NCI-H345 (cell line): Measurements from ENCODE around the gene MGST3.
"Not testable (repeated sequence)": the region's sequence is repeated elsewhere in the genome, so short reads cannot be mapped to it uniquely, and the experiment has no call there.

Experiments used
- DNase-seq: peaks from one replicate; lab custom pipeline; 2025; lab: John Stamatoyannopoulos, UW

MGST3 gene

GRCh38 chr1:165658766-165659580, 27.9 kb downstream of the MGST3 start:
- DNase-seq, result not testable (repeated sequence)

GRCh38 chr1:165659581-165659895, 28.5 kb downstream of the MGST3 start:
- no peak for DNase-seq

GRCh38 chr1:165661703-165662102, 30.7 kb downstream of the MGST3 start:
- DNase-seq, result no peak

DNA sequence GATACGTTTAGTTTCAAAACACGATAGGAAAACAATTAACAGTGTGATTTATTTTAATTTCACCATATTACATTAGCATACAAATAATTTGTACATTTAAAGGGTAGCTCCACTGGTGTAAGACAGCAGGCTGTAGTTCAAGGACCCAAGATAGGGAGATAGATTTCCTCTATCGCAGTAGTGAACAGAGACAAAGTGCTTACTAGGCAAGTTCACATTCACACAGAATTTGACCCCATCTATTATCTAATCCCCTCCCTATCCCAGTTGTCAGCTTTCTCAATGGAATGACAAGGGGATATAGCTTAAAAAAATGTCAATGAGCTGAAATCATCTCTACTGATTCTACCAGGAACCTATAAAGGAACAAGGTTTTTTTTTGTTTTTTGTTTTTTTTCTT, 31.2 kb downstream of the MGST3 start:
- DNase-seq, result no peak

- no peak for DNase-seq
These were observed 35.3 kb downstream of the MGST3 start for GRCh38 chr1:165666152-165666825.

DNA sequence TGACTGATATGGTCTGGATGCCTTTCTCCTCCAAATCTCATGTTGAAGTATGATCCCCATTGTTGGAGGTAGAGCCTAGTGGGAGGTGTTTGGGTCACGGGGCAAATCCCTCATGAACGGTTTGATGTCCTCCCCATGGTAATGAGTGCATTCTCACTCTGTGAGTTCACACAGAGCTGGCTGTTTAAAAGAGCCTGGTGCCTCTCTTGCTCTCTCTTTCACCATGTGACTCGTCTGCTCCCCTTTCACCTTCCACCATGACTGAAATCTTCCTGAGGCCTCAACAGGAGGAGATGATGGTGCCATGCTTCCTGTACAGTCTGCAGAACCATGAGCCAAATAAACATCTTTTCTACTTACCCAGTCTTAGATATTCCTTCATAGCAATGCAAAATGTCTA, 37.1 kb downstream of the MGST3 start:
- DNase-seq, result no peak

GRCh38 chr1:165671526-165671925, 40.5 kb downstream of the MGST3 start:
- no peak for DNase-seq

GRCh38 chr1:165674599-165674998, 43.6 kb downstream of the MGST3 start:
- DNase-seq, result no peak

- DNase-seq, result no peak
These were observed 44.8 kb downstream of the MGST3 start for GRCh38 chr1:165675794-165676193.

GRCh38 chr1:165678509-165678908, 47.5 kb downstream of the MGST3 start:
- DNase-seq, result no peak

DNA sequence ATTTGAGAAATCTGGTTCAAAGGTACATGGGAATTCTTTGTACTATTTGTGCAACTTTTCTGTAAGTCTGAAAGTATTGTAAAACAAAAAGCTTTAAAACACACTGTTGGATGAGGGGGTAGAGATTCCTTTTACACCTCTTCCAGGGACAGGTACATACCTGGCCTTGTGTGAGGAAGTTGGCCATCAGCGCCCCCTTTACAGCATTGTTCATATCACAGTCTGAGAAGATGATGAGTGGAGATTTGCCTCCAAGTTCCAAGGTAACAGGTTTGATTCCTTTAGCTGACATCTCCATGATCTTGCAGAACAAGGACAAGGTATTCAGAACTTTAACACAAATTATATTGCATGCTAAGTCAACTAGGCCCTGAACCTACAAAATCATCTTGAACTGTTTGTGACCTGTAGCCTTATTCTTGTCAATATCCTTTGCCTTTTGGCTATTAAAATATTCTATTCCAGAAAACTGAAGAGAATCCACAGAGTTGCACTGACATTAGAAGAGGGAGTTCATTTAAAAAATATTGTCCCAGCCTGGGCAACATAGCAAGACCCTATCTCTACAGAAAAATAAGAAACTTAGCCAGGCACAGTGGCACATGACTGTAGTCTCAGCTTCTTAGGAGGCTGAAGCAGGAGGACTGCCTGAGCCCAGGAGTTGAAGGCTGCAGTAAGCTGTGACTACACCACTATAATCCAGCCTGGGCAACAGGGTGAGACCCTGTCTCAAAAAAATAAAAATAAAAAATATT, 48.4 kb downstream of the MGST3 start:
- DNase-seq, result no peak

DNA sequence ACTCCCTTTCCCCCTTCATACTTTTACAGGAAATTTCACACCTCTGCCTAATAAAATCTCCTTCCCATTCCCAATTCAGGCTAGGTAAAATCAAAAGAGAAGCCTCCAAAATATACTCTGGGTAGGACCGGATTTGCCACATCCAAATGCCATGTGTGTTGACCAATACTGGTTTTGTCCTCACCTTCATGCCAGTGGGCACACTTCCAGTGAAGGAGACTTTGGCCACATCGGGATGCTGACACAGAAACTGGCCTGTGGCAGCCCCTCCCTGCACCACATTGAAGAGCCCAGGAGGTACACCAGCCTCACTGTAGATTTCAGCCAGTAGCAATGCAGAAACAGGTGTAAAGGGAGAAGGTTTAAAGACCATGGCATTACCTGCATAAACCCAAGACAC, 49.3 kb downstream of the MGST3 start:
- no peak for DNase-seq

GRCh38 chr1:165680773-165681172, 49.7 kb downstream of the MGST3 start:
- DNase-seq, result not testable (repeated sequence)

- DNase-seq, result no peak
These were observed 52.9 kb downstream of the MGST3 start for GRCh38 chr1:165683848-165684485.

- no peak for DNase-seq
These were observed 55.3 kb downstream of the MGST3 start for GRCh38 chr1:165686121-165686970.

DNA sequence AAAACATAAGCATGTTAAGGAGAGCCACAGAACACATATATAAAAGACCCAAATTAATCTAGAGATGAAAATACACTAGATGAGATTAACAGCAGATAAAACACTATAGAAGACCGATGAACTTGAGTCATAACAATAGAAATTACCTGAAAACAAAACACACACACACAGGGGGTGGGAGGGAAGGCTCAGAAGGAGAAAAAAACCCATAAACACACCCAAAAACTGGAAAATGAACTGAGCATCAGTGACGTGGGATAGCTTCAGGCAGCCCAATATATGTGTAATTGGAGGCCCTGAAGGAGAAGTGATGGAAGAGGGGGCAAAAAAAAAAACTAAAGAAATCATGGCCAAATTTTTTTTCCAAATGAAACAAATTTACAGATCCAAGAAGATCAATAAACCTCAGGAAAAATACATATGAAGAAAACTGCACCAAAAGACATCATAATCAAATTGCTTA, 56.0 kb downstream of the MGST3 start:
- no peak for DNase-seq

DNA sequence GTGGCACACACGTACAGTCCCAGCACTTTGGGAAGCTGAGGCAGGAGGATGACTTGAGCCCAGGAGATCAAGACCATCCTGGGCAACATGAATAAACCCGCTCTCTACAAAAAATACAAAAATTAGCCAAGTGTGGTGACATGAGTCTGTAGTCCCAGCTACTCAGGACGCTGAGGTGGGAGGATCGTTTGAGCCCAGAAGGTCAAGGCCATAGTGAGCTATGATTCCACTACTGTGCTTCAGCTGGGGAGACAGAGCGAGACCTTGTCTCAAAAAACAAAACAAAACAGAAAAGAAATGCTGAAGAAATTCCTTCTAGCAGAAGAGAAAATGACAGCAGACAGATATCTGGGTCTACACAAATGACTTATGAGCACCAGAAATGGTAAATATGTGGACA, 57.0 kb downstream of the MGST3 start:
- no peak for DNase-seq

GRCh38 chr1:165695031-165695430, 64.0 kb downstream of the MGST3 start:
- no peak for DNase-seq

- DNase-seq, result no peak
These were observed 65.6 kb downstream of the MGST3 start for GRCh38 chr1:165696625-165697100.

GRCh38 chr1:165697491-165697880, 66.5 kb downstream of the MGST3 start:
- DNase-seq, result no peak
